H1 (cell line): ENCODE results near the gene AVPR2. TPM values are rescaled to one million over a fixed set of nuclear protein-coding genes. Genes with fewer than 3 reads are reported as not detected.

Experiments used
- CTCF ChIA-PET: fragments of 300-600 bp; sonication (Branson Sonifier 250); formaldehyde crosslinking; loops from one replicate; lab custom pipeline; 2021; ENCODE audit not compliant: partially characterized antibody; lab: Charles Lee
- POLR2A ChIA-PET: fragments of 300-600 bp; sonication (Branson Sonifier 250); formaldehyde crosslinking; loops from one replicate; lab custom pipeline; 2021; ENCODE audit warnings: inconsistent platforms; ENCODE audit not compliant: partially characterized antibody; lab: Charles Lee
- DNase-seq, 2 experiments: peaks; one replicate each; pipeline versions ENCODE4 v3.0.0 to v3.0.0-alpha.2; 2010 to 2022; ENCODE audit warnings: low spot score in 2 of 2, low read depth in 1 of 2, mixed read lengths in 1 of 2
- FAIRE-seq: peaks from 2 replicates; lab custom pipeline; 2011; peaks lifted over from hg19 to GRCh38; lab: Jason Lieb, UNC
- H2AFZ ChIP-seq: 2 replicates; pipeline ENCODE4 v1.8.1; 2012; ENCODE audit warnings: low read length, inconsistent platforms
- H2AK5ac ChIP-seq: 2 replicates; pipeline ENCODE4 v1.6.1; 2013; ENCODE audit warnings: low read depth, low read length
- H2BK120ac ChIP-seq: replicated peaks from 2 replicates; pipeline ENCODE3; 2013; ENCODE audit warnings: low read depth, low read length, inconsistent platforms
- H2BK12ac ChIP-seq: 2 replicates; pipeline ENCODE4 v1.6.1; 2013; ENCODE audit warnings: low read depth, low read length
- H2BK15ac ChIP-seq: 2 replicates; pipeline ENCODE4 v1.6.1; 2013; ENCODE audit warnings: low read length
- H2BK20ac ChIP-seq: 2 replicates; pipeline ENCODE4 v1.6.1; 2013; ENCODE audit warnings: low read length
- H2BK5ac ChIP-seq: 2 replicates; pipeline ENCODE4 v1.6.1; 2013; ENCODE audit warnings: low read depth, low read length
- H3K14ac ChIP-seq: 2 replicates; pipeline ENCODE4 v1.6.1; 2013; ENCODE audit warnings: inconsistent platforms; ENCODE audit not compliant: insufficient read length
- H3K18ac ChIP-seq: 2 replicates; pipeline ENCODE4 v1.6.1; 2013; ENCODE audit warnings: low read length; ENCODE audit errors: extremely low read depth
- H3K23ac ChIP-seq: 2 replicates; pipeline ENCODE4 v1.6.1; 2013; ENCODE audit warnings: inconsistent platforms; ENCODE audit not compliant: insufficient read length
- H3K23me2 ChIP-seq: 2 replicates; pipeline ENCODE4 v1.6.1; 2013; ENCODE audit warnings: low read depth, low read length
- H3K27ac ChIP-seq: 2 replicates; pipeline ENCODE4 v1.6.1; 2011; ENCODE audit warnings: low read depth, low read length, inconsistent platforms
- H3K27me3 ChIP-seq, 4 experiments: replicated peaks in 1 of 4; 1 replicate in 1 of 4; 2 replicates in 3 of 4; pipeline versions ENCODE4 v1.6.1 to v1.8.1; 2011 to 2013; ENCODE audit warnings: low read length in 3 of 4, mild to moderate bottlenecking in 3 of 4, inconsistent platforms in 2 of 4, mixed read lengths in 2 of 4, moderate library complexity in 1 of 4; ENCODE audit not compliant: control insufficient read depth in 3 of 4, insufficient read depth in 3 of 4; ENCODE audit errors: extremely low read depth in 1 of 4
- H3K36me3 ChIP-seq, 4 experiments: 2 replicates each; pipeline versions ENCODE4 v1.6.1 to v1.8.1; 2011 to 2013; ENCODE audit warnings: mild to moderate bottlenecking in 4 of 4, low read length in 3 of 4, moderate library complexity in 2 of 4, control low read depth in 1 of 4, inconsistent platforms in 1 of 4; ENCODE audit not compliant: insufficient read depth in 4 of 4, control insufficient read depth in 2 of 4
- H3K4ac ChIP-seq: replicated peaks from 2 replicates; pipeline ENCODE3; 2013; ENCODE audit warnings: low read length, low read depth, mixed read lengths, inconsistent platforms; ENCODE audit not compliant: insufficient read length
- H3K4me1 ChIP-seq, 4 experiments: replicated peaks in 1 of 4; 1 replicate in 1 of 4; 2 replicates in 3 of 4; pipeline versions ENCODE4 v1.6.1 to v1.8.1; 2011 to 2013; ENCODE audit warnings: low read length in 3 of 4, inconsistent platforms in 2 of 4, mixed read lengths in 1 of 4; ENCODE audit not compliant: insufficient read depth in 4 of 4, control insufficient read depth in 3 of 4
- H3K4me2 ChIP-seq, 2 experiments: 2 replicates each; pipeline versions ENCODE4 v1.6.1 to v1.8.1; 2011 to 2013; ENCODE audit warnings: low read depth in 2 of 2, low read length in 2 of 2, control low read depth in 1 of 2, inconsistent platforms in 1 of 2, mild to moderate bottlenecking in 1 of 2; ENCODE audit not compliant: insufficient read depth in 1 of 2
- H3K4me3 ChIP-seq, 4 experiments: fragments of 200-600, 300-600 bp in 1 of 4; sonication (generic), shearing (Covaris generic), sonication (Bioruptor Twin) in 1 of 4; 2 replicates each; pipeline versions ENCODE4 v1.5.1 to v1.8.1; 2011 to 2016; ENCODE audit warnings: low read length in 4 of 4, low read depth in 3 of 4, control low read depth in 2 of 4, inconsistent platforms in 2 of 4, mild to moderate bottlenecking in 2 of 4, mixed read lengths in 1 of 4, moderate library complexity in 1 of 4; ENCODE audit not compliant: insufficient read depth in 2 of 4; ENCODE audit errors: extremely low read depth in 1 of 4
- H3K56ac ChIP-seq: replicated peaks from 2 replicates; pipeline ENCODE3; 2013; ENCODE audit warnings: low read depth, mild to moderate bottlenecking, mixed read lengths, low read length, inconsistent platforms; ENCODE audit not compliant: insufficient read length
- H3K79me1 ChIP-seq: 2 replicates; pipeline ENCODE4 v1.6.1; 2013; ENCODE audit warnings: low read depth, low read length, control low read depth
- H3K79me2 ChIP-seq, 2 experiments: 2 replicates each; pipeline versions ENCODE4 v1.6.1 to v1.8.1; 2012 to 2013; ENCODE audit warnings: low read length in 2 of 2, mild to moderate bottlenecking in 2 of 2, inconsistent platforms in 1 of 2; ENCODE audit not compliant: insufficient read depth in 2 of 2, control insufficient read depth in 1 of 2
- H3K9ac ChIP-seq, 4 experiments: replicated peaks in 1 of 4; 1 replicate in 1 of 4; 2 replicates in 3 of 4; pipeline versions ENCODE4 v1.6.1 to v1.8.1; 2011 to 2013; ENCODE audit warnings: low read depth in 3 of 4, low read length in 3 of 4, control low read depth in 2 of 4, mild to moderate bottlenecking in 2 of 4, moderate library complexity in 2 of 4, inconsistent platforms in 1 of 4; ENCODE audit errors: extremely low read depth in 1 of 4
- H3K9me3 ChIP-seq, 2 experiments: 2 replicates each; pipeline versions ENCODE4 v1.6.1 to v1.8.1; 2012 to 2013; ENCODE audit warnings: mild to moderate bottlenecking in 2 of 2, moderate library complexity in 2 of 2, control low read depth in 1 of 2, inconsistent platforms in 1 of 2, low read depth in 1 of 2, low read length in 1 of 2, mixed read lengths in 1 of 2; ENCODE audit not compliant: insufficient read depth in 2 of 2
- H4K20me1 ChIP-seq, 2 experiments: replicated peaks in 1 of 2; 2 replicates each; pipeline versions ENCODE3 to v1.8.1; 2011 to 2013; ENCODE audit warnings: inconsistent platforms in 2 of 2, low read length in 2 of 2, mild to moderate bottlenecking in 1 of 2; ENCODE audit not compliant: insufficient read depth in 2 of 2, control insufficient read depth in 1 of 2
- H4K5ac ChIP-seq: 2 replicates; pipeline ENCODE4 v1.6.1; 2013; ENCODE audit warnings: low read length, low read depth, mixed read lengths, inconsistent platforms; ENCODE audit not compliant: insufficient read length
- H4K8ac ChIP-seq: 2 replicates; pipeline ENCODE4 v1.8.0; 2013; ENCODE audit warnings: mild to moderate bottlenecking, moderate library complexity, low read length, inconsistent platforms; ENCODE audit not compliant: insufficient read depth; ENCODE audit errors: extremely low read depth
- H4K91ac ChIP-seq: replicated peaks from 2 replicates; pipeline ENCODE3; 2013; ENCODE audit warnings: low read length, mixed read lengths, inconsistent platforms; ENCODE audit not compliant: insufficient read length
- BRCA1 ChIP-seq: IDR thresholded peaks from 2 replicates; pipeline ENCODE4 v1.6.1; 2012; ENCODE audit warnings: low read depth, low read length, improper control_type of control experiment
- CEBPB ChIP-seq: IDR thresholded peaks from 2 replicates; pipeline ENCODE4 v1.6.1; 2012; ENCODE audit warnings: low read depth, low read length
- EP300 ChIP-seq, 2 experiments: IDR thresholded peaks; 1 replicate in 1 of 2; 2 replicates in 1 of 2; pipeline ENCODE4 v1.6.1; 2011 to 2012; ENCODE audit warnings: low read depth in 2 of 2, low read length in 2 of 2, mild to moderate bottlenecking in 2 of 2, borderline replicate concordance in 1 of 2, inconsistent platforms in 1 of 2, moderate library complexity in 1 of 2
- JUND ChIP-seq: IDR thresholded peaks from 2 replicates; pipeline ENCODE4 v1.6.1; 2011; ENCODE audit warnings: mild to moderate bottlenecking, improper control_type of control experiment, low read length
- POLR2A ChIP-seq, 2 experiments: IDR thresholded peaks; 1 replicate in 1 of 2; 2 replicates in 1 of 2; pipeline ENCODE4 v1.6.1; 2011; ENCODE audit warnings: low read depth in 2 of 2, low read length in 2 of 2, mild to moderate bottlenecking in 2 of 2; ENCODE audit errors: control extremely low read depth in 1 of 2
- POU5F1 ChIP-seq: IDR thresholded peaks from 2 replicates; pipeline ENCODE4 v1.6.1; 2011; ENCODE audit warnings: low read depth, mild to moderate bottlenecking, low read length, moderate library complexity
- ZNF274 ChIP-seq: IDR thresholded peaks from 2 replicates; pipeline ENCODE4 v1.7.0; 2012; ENCODE audit warnings: low read length, borderline replicate concordance; ENCODE audit errors: extremely low read depth
- WGBS, 2 experiments: shearing (Covaris generic) in 1 of 2; methylation state at CpG; one replicate each; pipeline versions ENCODE4 v1.1.6 to v1.1.7; 2013 to 2015; ENCODE audit warnings: low lambda C conversion rate in 2 of 2, mixed read lengths in 2 of 2, inconsistent platforms in 1 of 2, low coverage in 1 of 2, missing lambda C conversion rate in 1 of 2; ENCODE audit not compliant: insufficient replicate concordance in 2 of 2, insufficient coverage in 1 of 2, insufficient read length in 1 of 2; ENCODE audit errors: extremely low coverage in 1 of 2, missing lambda C conversion rate in 1 of 2; 5-methylcytosine and 5-hydroxymethylcytosine counted together
- polyA plus RNA-seq, 7 experiments: library from polyadenylated mRNA; depleted of rRNA in 3 of 7; stranded (reverse) in 5 of 7; unstranded in 2 of 7; fragments of >200 nt in 5 of 7; fragments of 200-250 nt in 2 of 7; gene quantifications; 1 replicate in 5 of 7; 2 replicates in 1 of 7; 4 replicates in 1 of 7; pipeline versions ENCODE4 v1.2.1 to v1.2.3, GENCODE V29; 2011 to 2013; ENCODE audit warnings: missing spikeins in 2 of 7, mixed read lengths in 2 of 7
- total RNA-seq: library from RNA; stranded (reverse); fragmentation: NEBNext Ultra II Directional; extraction: Animal tissue kit (Norgen Biotek cat#: 25700); gene quantifications from 2 replicates; pipeline ENCODE4 v1.2.1, GENCODE V29; 2021
- TF ChIP-seq, protein P1 (sequence below): IDR thresholded peaks from 2 replicates; pipeline ENCODE4 v1.6.1; 2011; ENCODE audit warnings: low read depth, mild to moderate bottlenecking, low read length; ENCODE audit not compliant: insufficient read depth

AVPR2 gene
- total and polyA plus RNA-seq, 2 of the 8 experiments (the other 6 are each of a cell fraction or from before 2014, with no cell fraction given), result 0.09 TPM; not detected in 1

DNA sequence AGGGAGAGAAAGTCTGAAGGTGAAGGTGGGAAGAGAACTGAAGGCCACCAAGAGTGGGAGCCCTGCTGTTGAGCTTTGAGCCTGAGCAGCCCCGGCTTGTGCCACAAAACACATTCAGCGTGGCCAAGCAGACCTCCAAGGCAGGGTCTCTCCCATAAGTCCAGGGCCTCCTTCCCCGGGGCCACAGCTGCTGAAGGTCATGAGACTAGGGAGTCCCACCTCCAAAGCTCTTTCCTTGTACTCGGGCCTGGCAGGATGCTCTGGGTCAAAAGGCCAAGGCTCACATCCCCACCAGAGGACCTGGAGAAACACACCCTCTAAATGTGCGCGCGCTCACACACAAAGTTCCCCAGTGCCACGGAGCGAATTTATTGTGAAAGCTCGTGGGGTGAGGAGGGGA lies 25.1 kb downstream of the AVPR2 start:
- Histone ChIP-seq H3K27ac (no peak overlapping the region), H3K79me1 (no peaks in the 10 kb centered on the region; the same call in 1 of the 2 replicates), H3K14ac (no peak overlapping the region), H3K9me3 (no peaks in the 10 kb centered on the region), H3K27me3 (no peaks in the 10 kb centered on the region), H4K8ac (no peak overlapping the region; the same call in 1 of the 2 replicates), H3K4me1 (peaks cover 3 to 17% (median 12%) of the 10 kb centered on the region in 4 experiments), H2BK12ac (no peak overlapping the region), H2BK5ac (no peak overlapping the region), H2BK15ac (no peak overlapping the region), H3K23me2 (peaks cover 18% of the 10 kb centered on the region; the same call in 1 of the 2 replicates), H2BK20ac (no peak overlapping the region), H2BK120ac (no peak overlapping the region), H3K23ac (no peak overlapping the region), H3K36me3 (peaks cover 0 to 10% (median 4%) of the 10 kb centered on the region in 4 experiments; a peak in 2 of 8 replicates), H3K79me2 (peaks cover 0 to 16% of the 10 kb centered on the region in 2 experiments; a peak in 2 of 4 replicates), H2AFZ (no peak overlapping the region), H3K18ac (no peak overlapping the region), H3K4me2 (no peak overlapping the region), H3K56ac (no peak overlapping the region), H4K91ac (no peak overlapping the region), H3K4me3 (no peak overlapping the region), H3K4ac (no peak overlapping the region), H4K5ac (no peak overlapping the region), H2AK5ac (no peak overlapping the region), H4K20me1 (peaks cover 0 to 3% of the 10 kb centered on the region in 2 experiments), H3K9ac (no peak overlapping the region)
- no peak for DNase-seq
- TF ChIP-seq JUND (no peak), EP300 (IDR thresholded peaks at IDR 0.05; ENCODE audit: borderline replicate concordance in 1 of 2, low read depth in 2 of 2, low read length in 2 of 2) (no peak), CEBPB (no peak), ZNF274 (no peak), BRCA1 (no peak), POLR2A (IDR thresholded peaks at IDR 0.05; ENCODE audit: control extremely low read depth in 1 of 2, low read depth in 2 of 2, low read length in 2 of 2) (no peak), POU5F1 (no peak)
- TF ChIP-seq, protein P1, sequence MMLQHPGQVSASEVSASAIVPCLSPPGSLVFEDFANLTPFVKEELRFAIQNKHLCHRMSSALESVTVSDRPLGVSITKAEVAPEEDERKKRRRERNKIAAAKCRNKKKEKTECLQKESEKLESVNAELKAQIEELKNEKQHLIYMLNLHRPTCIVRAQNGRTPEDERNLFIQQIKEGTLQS, result no peak
- ChIA-PET POLR2A (interaction anchor here (1.3 to 14.9 kb wide), 4 partner anchors 12 to 43 kb away, joined by 5 to 231 read pairs (median 26); partner anchors contain the start of genes HCFC1, L1CAM, NAA10 and RENBP), CTCF (interaction anchor here (0.9 to 19.6 kb wide), 4 partner anchors 8 to 444 kb away, joined by 3 to 272 read pairs (median 3); partner anchors contain the start of gene RENBP)
- WGBS, 2 experiments, result 95% methylated on average over 4 of the region's 10 CpGs; no CpG with 5 or more reads in 1 of the 2 experiments
- no peak for FAIRE-seq
